Measurements from ENCODE around the gene TRPC3. TPM values are rescaled to one million over a fixed set of nuclear protein-coding genes. Genes with fewer than 3 reads are reported as not detected.

The TRPC3 gene
- total RNA-seq = 5.3 TPM

DNA sequence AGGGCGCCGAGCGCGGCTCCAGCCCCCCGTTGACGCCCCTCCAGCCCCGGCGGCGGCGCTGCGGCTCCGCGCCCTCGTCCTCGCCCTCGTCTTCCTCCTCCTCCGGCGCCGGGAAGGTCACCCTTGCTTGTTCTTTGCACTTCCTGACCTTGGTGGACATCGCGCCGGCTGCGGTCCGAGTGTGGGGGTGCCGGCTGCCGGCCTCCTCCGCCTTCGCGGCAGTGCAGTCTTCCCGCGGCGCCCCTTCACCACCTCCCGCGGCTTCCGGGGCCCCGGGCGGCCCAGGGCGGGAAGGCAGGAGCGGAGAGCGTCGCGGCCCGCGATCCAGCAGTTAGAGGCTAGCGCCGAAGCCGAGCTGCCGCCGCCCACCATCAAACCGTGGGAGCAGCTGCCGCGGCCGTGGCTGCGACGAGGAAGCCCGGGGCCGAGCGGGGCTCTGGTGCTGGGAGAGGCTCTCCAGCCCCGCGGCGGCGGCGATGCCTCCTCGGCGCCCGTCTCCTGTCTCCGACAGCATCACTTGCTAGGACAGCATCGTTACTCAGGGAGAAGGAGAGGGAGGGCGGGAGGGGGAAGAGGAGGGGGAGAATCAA lies at the start of gene TRPC3:
Gene TRPC3, minus strand, starts transcription at position 540 of the 590 bp plus-strand sequence. Its CDS starts 380 bp downstream, at position 160.

DNA sequence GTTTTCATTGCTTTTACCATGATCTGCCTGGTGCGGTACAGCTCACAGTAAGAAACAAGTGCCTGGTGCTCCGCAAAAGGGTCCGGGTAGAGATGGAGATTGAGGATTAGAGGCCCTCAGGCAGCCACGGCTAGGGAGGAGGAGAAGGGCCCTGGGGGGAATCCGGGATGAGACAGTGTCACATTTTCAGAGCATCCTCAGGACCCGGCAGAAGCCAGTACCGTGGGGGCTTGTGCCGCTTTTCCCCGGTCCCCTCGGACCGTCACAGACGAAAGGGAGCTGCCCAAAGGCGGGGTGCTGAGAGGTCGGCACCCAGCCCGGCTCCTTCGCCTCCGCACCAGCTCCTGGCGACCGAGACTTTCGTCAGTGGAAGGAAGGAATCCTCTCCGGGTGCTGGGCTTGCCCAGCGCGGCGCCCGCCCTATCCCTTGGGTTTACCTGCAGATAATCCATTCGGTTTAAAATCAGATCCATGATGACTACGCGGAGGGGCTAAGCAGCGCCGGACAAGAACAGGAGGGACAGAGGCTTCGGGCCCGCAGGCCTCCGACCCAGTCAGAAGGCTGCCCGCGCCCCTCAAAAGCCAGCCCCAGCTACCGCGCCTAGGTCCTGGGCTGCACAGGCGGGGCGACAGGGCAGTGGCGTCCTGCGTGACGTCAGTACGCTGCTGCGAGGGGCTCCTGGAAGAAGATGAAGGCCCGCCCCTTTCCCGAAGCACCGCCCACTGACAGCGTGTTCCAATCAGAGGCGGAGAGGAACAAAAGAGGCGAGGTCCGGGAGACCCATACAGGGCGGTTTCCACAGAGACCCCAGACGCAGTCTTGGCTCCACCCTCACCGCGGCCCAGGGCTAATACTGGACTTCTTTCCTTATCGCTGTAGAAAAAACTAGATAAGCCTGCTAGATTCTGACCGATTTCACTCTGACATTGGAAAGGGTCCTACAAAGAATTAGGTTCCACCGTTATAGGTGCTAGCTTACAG lies 81.7 kb downstream of the TRPC3 start, which contains the start of gene BBS7:
Gene BBS7, minus strand, starts transcription at position 634 of the 982 bp plus-strand sequence. Its CDS starts 161 bp downstream, at position 473.

Other genes with a start within 250 kb of the TRPC3 start
- 3.2 TPM for gene SMIM43, start 186.9 kb downstream of the TRPC3 start, total RNA-seq
- 41.3 TPM for gene EXOSC9, start 150.7 kb downstream of the TRPC3 start, total RNA-seq
- 22.1 TPM for gene CCNA2, start 128.2 kb downstream of the TRPC3 start, total RNA-seq
- gene BBS7, start 81.6 kb downstream of the TRPC3 start, total RNA-seq = 51.6 TPM
- 224 TPM for gene BLTP1, start 200.3 kb upstream of the TRPC3 start, total RNA-seq

Data from camera-type eye (tissue), 1 donor.